Heart left ventricle (tissue), 16 donors: ENCODE data around the gene CD81. TPM values are rescaled to one million over a fixed set of nuclear protein-coding genes. Genes with fewer than 3 reads are reported as not detected.

ENCODE experiments used
- ATAC-seq, 4 donors: fragments of 200-7000 bp; cut with Tn5 transposase; one replicate each; pipeline ENCODE4 v1.9.1; 2020 to 2022; ENCODE audit warnings: moderate library complexity in 4 of 4, mild to moderate bottlenecking in 3 of 4, moderate number of reproducible peaks in 1 of 4
- DNase-seq, 5 donors: peaks; one replicate each; pipeline ENCODE4 v3.0.0-alpha.2; 2020
- H3K27ac ChIP-seq, 12 donors: fragments of 200-600 bp; sonication (generic) in 4 of 12; one replicate each; pipeline versions ENCODE4 v1.5.0 to v1.8.0; 2016 to 2022; ENCODE audit warnings: mild to moderate bottlenecking in 2 of 12
- H3K27me3 ChIP-seq, 9 donors: fragments of 200-600 bp; sonication (generic) in 2 of 9; one replicate each; pipeline versions ENCODE4 v1.5.1 to v1.8.0; 2016 to 2022; ENCODE audit warnings: mild to moderate bottlenecking in 3 of 9
- H3K36me3 ChIP-seq, 9 donors: fragments of 200-600 bp; sonication (generic) in 2 of 9; one replicate each; pipeline versions ENCODE4 v1.5.0 to v1.8.0; 2018 to 2022; ENCODE audit warnings: mild to moderate bottlenecking in 2 of 9
- H3K4me1 ChIP-seq, 12 donors: fragments of 200-600 bp; sonication (generic) in 4 of 12; one replicate each; pipeline versions ENCODE4 v1.5.0 to v1.8.0; 2016 to 2022; ENCODE audit warnings: mild to moderate bottlenecking in 3 of 12
- H3K4me3 ChIP-seq, 12 donors: fragments of 200-600 bp; sonication (generic) in 4 of 12; one replicate each; pipeline versions ENCODE4 v1.5.0 to v1.8.0; 2017 to 2022; ENCODE audit warnings: mild to moderate bottlenecking in 9 of 12, moderate library complexity in 4 of 12
- H3K9me3 ChIP-seq, 12 donors: fragments of 200-600 bp; sonication (generic) in 4 of 12; one replicate each; pipeline versions ENCODE4 v1.5.0 to v1.8.0; 2016 to 2022; ENCODE audit warnings: mild to moderate bottlenecking in 1 of 12
- CTCF ChIP-seq, 12 donors: fragments of 200-600 bp; sonication (generic) in 4 of 12; IDR thresholded peaks; one replicate each; pipeline versions ENCODE4 v1.5.0 to v1.8.0; 2018 to 2022; ENCODE audit warnings: antibody characterized with exemption in 12 of 12, mild to moderate bottlenecking in 5 of 12
- POLR2A ChIP-seq, 2 donors: fragments of 450-650 bp; IDR thresholded peaks; one replicate each; pipeline ENCODE4 v1.6.1; 2017; ENCODE audit warnings: antibody characterized with exemption in 2 of 2, mild to moderate bottlenecking in 2 of 2, moderate library complexity in 2 of 2
- WGBS, 4 donors: extraction: QIAGEN DNeasy Blood & Tissue Kit in 2 of 4; methylation state at CpG; one replicate each; pipeline versions ENCODE4 v1.1.5 to v1.1.7; 2013 to 2018; 5-methylcytosine and 5-hydroxymethylcytosine counted together
- intact Hi-C, 10 donors: fragments of 100-400 bp; cut with DNase I; formaldehyde crosslinking; loops; one replicate each; pipeline versions ENCODE4 v1.11.1 to v1.14.2; 2022
- polyA plus RNA-seq, 2 donors: library from polyadenylated mRNA; stranded (reverse); fragments of 200-250 nt; gene quantifications; one replicate each; pipeline ENCODE4 v1.2.3, GENCODE V29; 2013
- total RNA-seq, 9 donors: library from RNA; depleted of rRNA in 2 of 9; stranded (reverse); fragments of >200 nt in 2 of 9; fragmentation: NEBNext Ultra II Directional in 3 of 9; extraction: Animal tissue kit (Norgen Biotek cat#: 25700) in 3 of 9; gene quantifications; one replicate each; pipeline versions ENCODE4 v1.1.0 to v1.2.4, GENCODE V29; 2016 to 2023
- donor health status: ischemic (EF 13 %, LVEDD 7.1; RV severe dilation, severe dysfunction).
- donor health status: healthy with polysubstance abuse.
- donor health status: DM: no; HTN: yes; CAD: no.
- donor health status: DM: no; HTN: no; CAD: no.
- donor health status: ischemic (EF 25% LVEDD 6.9; RV normal size, moderate dysfunction).
- donor health status: ischemic (EF 25% LVEDD 5.7; RV mildly dilated, moderate dysfunction).
- donor health status: healthy.
- donor health status: DM: yes; HTN: yes; CAD: no.
- donor health status: ischemic (EF 35%, LVEDD 5.7; RV mildly dilated, moderate dysfunction).
- donor health status: nonischemic (EF 11% LVEDD 7.7; RV severe dilation, severe dysfunction).
- donor health status: DM: yes; HTN: yes; CAD: no.
- donor health status: PGD.
- donor health status: ischemic (EF 29% LVEDD 5.4; RV normal size, mild dysfunction).
- donor health status: nonischemic (EF 23%, LVEDD 6.1; RV moderate dilation, normal function).

Gene CD81
- total and polyA plus RNA-seq, 11 donors = 277 to 994 (median 518) TPM

DNA sequence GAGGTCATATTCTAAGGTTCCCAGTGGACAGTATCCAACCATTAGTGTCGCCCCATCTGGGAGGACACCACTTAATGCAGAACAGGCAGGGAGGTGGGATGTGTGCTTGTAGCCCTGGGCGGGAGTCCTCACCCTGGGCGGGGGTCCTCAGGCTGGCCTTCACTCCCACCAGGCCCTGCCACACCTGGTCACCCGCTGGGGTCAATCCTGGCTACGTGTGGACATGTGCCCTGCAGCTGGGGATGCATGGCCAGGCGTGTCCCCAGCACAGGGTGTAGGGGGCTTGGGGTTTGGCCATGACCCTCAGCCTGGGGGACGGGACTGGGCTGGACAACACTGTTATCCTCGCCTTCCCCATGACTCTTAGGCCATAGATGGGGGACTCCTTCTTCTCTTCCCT, 48.4 kb downstream of the CD81 start:
- TF ChIP-seq POLR2A (IDR thresholded peaks at IDR 0.05) (no peak), CTCF (IDR thresholded peaks at IDR 0.05) (no peak)
- WGBS, 4 donors = 76 to 91% (median 84%) methylated on average over 8 of the region's 8 CpGs
- intact Hi-C loops = loop anchor here in 2 of 10 donors (5.0 kb wide), 1 partner anchor 467 kb away; no protein-coding TSS in a partner anchor

GRCh38 chr11:2426221-2426620, 49.1 kb downstream of the CD81 start:
- intact Hi-C loops = loop anchor here in 2 of 10 donors (5.0 kb wide), 1 partner anchor 466 kb away; no protein-coding TSS in a partner anchor
- H3K9me3 ChIP-seq = no peaks in the 10 kb centered on the region
- H3K27me3 ChIP-seq = peaks cover 0 to 9% (median 0%) of the 10 kb centered on the region in 9 donors
- DNase-seq = peak in 2 of 5 donors; percentile 24 to 42
- 88 to 100% (median 90%) methylated on average over 2 to 13 of the region's 13 CpGs for WGBS, 4 donors
- H3K4me3 ChIP-seq = no peak overlapping the region
- ATAC-seq = no peak
- H3K4me1 ChIP-seq = no peaks in the 10 kb centered on the region
- no peak for TF ChIP-seq CTCF (IDR thresholded peaks at IDR 0.05)
- TF ChIP-seq POLR2A (IDR thresholded peaks at IDR 0.05) = no peak
- H3K36me3 ChIP-seq = no peaks in the 10 kb centered on the region
- H3K27ac ChIP-seq = no peak overlapping the region

More for the DNA sequence above, 48.4 kb downstream of the CD81 start:
- Histone ChIP-seq H3K36me3 (no peaks in the 10 kb centered on the region), H3K4me1 (peaks cover 0 to 4% (median 0%) of the 10 kb centered on the region in 12 donors), H3K9me3 (no peaks in the 10 kb centered on the region), H3K4me3 (no peak overlapping the region), H3K27me3 (peaks cover 0 to 13% (median 0%) of the 10 kb centered on the region in 9 donors), H3K27ac (no peak overlapping the region)
- DNase-seq (peak in 2 of 5 donors; percentile 9 to 57), ATAC-seq (no peak)

GRCh38 chr11:2426826-2427521, 49.9 kb downstream of the CD81 start:
- Histone ChIP-seq H3K36me3 (no peaks in the 10 kb centered on the region), H3K9me3 (no peaks in the 10 kb centered on the region), H3K27ac (no peak overlapping the region), H3K4me1 (no peaks in the 10 kb centered on the region), H3K4me3 (no peak overlapping the region), H3K27me3 (peaks cover 0 to 4% (median 0%) of the 10 kb centered on the region in 9 donors)
- WGBS, 4 donors = 87 to 92% (median 90%) methylated on average over 9 to 14 of the region's 14 CpGs
- DNase-seq = peak in 2 of 5 donors; percentile 20 to 59
- intact Hi-C loops = loop anchor here in 2 of 10 donors (5.0 kb wide), 1 partner anchor 465 kb away; no protein-coding TSS in a partner anchor
- ATAC-seq = peak in 1 of 4 donors; percentile 2
- TF ChIP-seq POLR2A (IDR thresholded peaks at IDR 0.05) (no peak), CTCF (IDR thresholded peaks at IDR 0.05) (no peak)

- intact Hi-C loops = loop anchor here (1.0 to 5.0 kb wide), 8 partner anchors 101 to 465 kb away; no protein-coding TSS in a partner anchor
These were observed 50.7 kb downstream of the CD81 start for GRCh38 chr11:2427721-2428321.

More at GRCh38 chr11:2427721-2428321, 50.7 kb downstream of the CD81 start:
- Histone ChIP-seq H3K27me3 (peaks cover 0 to under 1% (median 0%) of the 10 kb centered on the region in 9 donors), H3K36me3 (no peaks in the 10 kb centered on the region), H3K4me3 (no peak overlapping the region), H3K27ac (no peak overlapping the region), H3K4me1 (no peaks in the 10 kb centered on the region), H3K9me3 (no peaks in the 10 kb centered on the region)
- 37 to 74% (median 67%) methylated on average over 4 to 12 of the region's 12 CpGs for WGBS, 4 donors
- DNase-seq (peak in 1 of 5 donors; percentile 45), ATAC-seq (peak in 1 of 4 donors; percentile 11)
- TF ChIP-seq CTCF (IDR thresholded peaks at IDR 0.05) = no peak
- no peak for TF ChIP-seq POLR2A (IDR thresholded peaks at IDR 0.05)
